Endothelial cell of umbilical vein (primary cell): ENCODE measurements around the gene MIS18A. TPM values are rescaled to one million over a fixed set of nuclear protein-coding genes. Genes with fewer than 3 reads are reported as not detected.

Source experiments
- BruUV-seq: library from RNA; stranded (reverse); fragments of 400-500 nt; replicated peaks from 2 replicates; lab custom pipeline; 2021; lab: Mats Ljungman, UMichigan
- CTCF ChIA-PET: fragments of 300-600, 350-600 bp; sonication (Branson Sonifier 250); formaldehyde crosslinking; loops from one replicate; lab custom pipeline; 2021; ENCODE audit warnings: antibody characterized with exemption, inconsistent platforms; lab: Charles Lee
- POLR2A ChIA-PET: fragments of 300-600, 350-600 bp; sonication (Branson Sonifier 250); formaldehyde crosslinking; loops from one replicate; lab custom pipeline; 2021; ENCODE audit warnings: antibody characterized with exemption, inconsistent platforms; lab: Charles Lee
- DNase-seq: peaks from one replicate; pipeline ENCODE4 v3.0.0-alpha.2; 2011; ENCODE audit warnings: low read depth, low spot score
- FAIRE-seq: peaks from 2 replicates; lab custom pipeline; 2011; peaks lifted over from hg19 to GRCh38; lab: Jason Lieb, UNC
- H2AFZ ChIP-seq: 2 replicates; pipeline ENCODE4 v1.6.0; 2012; ENCODE audit warnings: low read depth, low read length, control low read depth, inconsistent platforms
- H3K27ac ChIP-seq: 2 replicates; pipeline ENCODE4 v1.5.1; 2011; ENCODE audit warnings: low read depth, mild to moderate bottlenecking, control low read depth, low read length, moderate library complexity; ENCODE audit not compliant: insufficient read depth
- H3K27me3 ChIP-seq, 2 experiments: 2 replicates each; pipeline versions ENCODE4 v1.6.0 to v1.6.1; 2011; ENCODE audit warnings: low read length in 2 of 2, mixed read lengths in 1 of 2; ENCODE audit not compliant: control insufficient read depth in 2 of 2, insufficient read depth in 2 of 2
- H3K36me3 ChIP-seq, 2 experiments: 2 replicates in 1 of 2; 3 replicates in 1 of 2; pipeline ENCODE4 v1.5.1; 2011; ENCODE audit warnings: low read length in 2 of 2, mild to moderate bottlenecking in 1 of 2, moderate library complexity in 1 of 2; ENCODE audit not compliant: control insufficient read depth in 2 of 2, insufficient read depth in 2 of 2; ENCODE audit errors: extremely low read depth in 1 of 2
- H3K4me1 ChIP-seq: 3 replicates; pipeline ENCODE4 v1.5.1; 2011; ENCODE audit warnings: mild to moderate bottlenecking, low read length; ENCODE audit not compliant: control insufficient read depth, insufficient read depth; ENCODE audit errors: extremely low read depth
- H3K4me2 ChIP-seq: 2 replicates; pipeline ENCODE4 v1.6.1; 2011; ENCODE audit warnings: low read length, control low read depth, mixed read lengths; ENCODE audit not compliant: insufficient read depth
- H3K4me3 ChIP-seq, 3 experiments: fragments of 200-600 bp in 1 of 3; sonication (generic), shearing (Covaris generic) in 1 of 3; replicated peaks in 1 of 3; 2 replicates each; pipeline ENCODE4 v1.5.1; 2011 to 2016; ENCODE audit warnings: control low read depth in 3 of 3, low read length in 3 of 3, mild to moderate bottlenecking in 2 of 3, inconsistent platforms in 1 of 3, low read depth in 1 of 3, moderate library complexity in 1 of 3; ENCODE audit not compliant: insufficient read depth in 1 of 3
- H3K79me2 ChIP-seq: 2 replicates; pipeline ENCODE4 v1.6.0; 2012; ENCODE audit warnings: low read length, inconsistent platforms; ENCODE audit not compliant: control insufficient read depth, insufficient read depth
- H3K9ac ChIP-seq: replicated peaks from 2 replicates; pipeline ENCODE3; 2011; ENCODE audit warnings: low read length, control low read depth; ENCODE audit not compliant: insufficient read depth; ENCODE audit errors: extremely low read depth
- H3K9me1 ChIP-seq: replicated peaks from 3 replicates; pipeline ENCODE4 v1.6.0; 2011; ENCODE audit warnings: mild to moderate bottlenecking, low read length; ENCODE audit not compliant: control insufficient read depth, insufficient read depth; ENCODE audit errors: extremely low read depth
- H3K9me3 ChIP-seq: replicated peaks from 2 replicates; pipeline ENCODE4 v1.5.1; 2012; ENCODE audit warnings: low read length, inconsistent platforms; ENCODE audit not compliant: control insufficient read depth, insufficient read depth
- H4K20me1 ChIP-seq: replicated peaks from 2 replicates; pipeline ENCODE3; 2011; ENCODE audit warnings: mild to moderate bottlenecking, low read length; ENCODE audit not compliant: control insufficient read depth, insufficient read depth; ENCODE audit errors: extremely low read depth
- EZH2 ChIP-seq: IDR thresholded peaks from 2 replicates; pipeline ENCODE4 v1.6.1; 2012; ENCODE audit warnings: borderline replicate concordance, low read depth, mild to moderate bottlenecking, moderate library complexity, low read length, inconsistent platforms; ENCODE audit not compliant: severe bottlenecking
- FOS ChIP-seq: IDR thresholded peaks from 2 replicates; pipeline ENCODE4 v1.6.1; 2011; ENCODE audit warnings: mild to moderate bottlenecking, low read length, moderate library complexity, borderline replicate concordance; ENCODE audit not compliant: insufficient read depth
- GATA2 ChIP-seq: IDR thresholded peaks from 2 replicates; pipeline ENCODE4 v1.7.0; 2011; ENCODE audit warnings: low read depth, mild to moderate bottlenecking, moderate library complexity, mixed read lengths, low read length; ENCODE audit not compliant: insufficient read length, insufficient read depth
- JUN ChIP-seq: IDR thresholded peaks from 2 replicates; pipeline ENCODE4 v1.6.1; 2011; ENCODE audit warnings: borderline replicate concordance, low read depth; ENCODE audit not compliant: insufficient read length, insufficient read depth
- MYC ChIP-seq: IDR thresholded peaks from one replicate; pipeline ENCODE4 v1.6.1; 2011; ENCODE audit warnings: mild to moderate bottlenecking, low read depth, low read length
- POLR2A ChIP-seq: IDR thresholded peaks from 2 replicates; pipeline ENCODE4 v1.6.1; 2012; ENCODE audit warnings: low read depth, mild to moderate bottlenecking, control low read depth, low read length
- POLR2AphosphoS5 ChIP-seq: IDR thresholded peaks from 2 replicates; pipeline ENCODE4 v1.6.1; 2012; ENCODE audit warnings: low read depth, mild to moderate bottlenecking, control low read depth, low read length, moderate library complexity; ENCODE audit not compliant: insufficient read depth
- dilution Hi-C: fragments of 300-500 bp; cut with MboI; formaldehyde crosslinking; loops from one replicate; pipeline ENCODE4 v1.15.0; 2019; ENCODE audit warnings: low sequenced_read_pairs; ENCODE audit not compliant: extremely low pct_ligation_motif_present
- intact Hi-C: fragments of 100-400 bp; cut with micrococcal nuclease; formaldehyde crosslinking; loops from one replicate; pipeline ENCODE4 v1.10.0; 2022
- polyA plus RNA-seq, 4 experiments: library from polyadenylated mRNA; depleted of rRNA in 3 of 4; stranded (reverse) in 3 of 4; unstranded in 1 of 4; fragments of >200 nt; gene quantifications; 2 replicates each; pipeline versions ENCODE4 v1.2.1 to v1.2.3, GENCODE V29; 2011 to 2012; ENCODE audit warnings: missing spikeins in 1 of 4
- total RNA-seq: library from RNA; stranded (reverse); gene quantifications from 2 replicates; pipeline ENCODE4 v1.2.3, GENCODE V29; 2021
- TF ChIP-seq, protein P1 (sequence below), 2 donors: IDR thresholded peaks; 1 replicate in 1 of 2; 2 replicates in 1 of 2; pipeline ENCODE4 v1.5.1; 2011; ENCODE audit warnings: low read length in 2 of 2, mild to moderate bottlenecking in 2 of 2, moderate library complexity in 2 of 2, control low read depth in 1 of 2, inconsistent platforms in 1 of 2, low read depth in 1 of 2; ENCODE audit not compliant: insufficient read depth in 1 of 2; ENCODE audit errors: extremely low read depth in 1 of 2
- TF ChIP-seq, protein P2 (sequence below): IDR thresholded peaks from 2 replicates; pipeline ENCODE4 v1.6.1; 2011; ENCODE audit not compliant: insufficient read depth, insufficient read length

Gene MIS18A
- total and polyA plus RNA-seq, 2 donors (not counting 3 experiments of a cell fraction or from before 2014, with no cell fraction given), result 7.9 to 19.7 TPM

DNA sequence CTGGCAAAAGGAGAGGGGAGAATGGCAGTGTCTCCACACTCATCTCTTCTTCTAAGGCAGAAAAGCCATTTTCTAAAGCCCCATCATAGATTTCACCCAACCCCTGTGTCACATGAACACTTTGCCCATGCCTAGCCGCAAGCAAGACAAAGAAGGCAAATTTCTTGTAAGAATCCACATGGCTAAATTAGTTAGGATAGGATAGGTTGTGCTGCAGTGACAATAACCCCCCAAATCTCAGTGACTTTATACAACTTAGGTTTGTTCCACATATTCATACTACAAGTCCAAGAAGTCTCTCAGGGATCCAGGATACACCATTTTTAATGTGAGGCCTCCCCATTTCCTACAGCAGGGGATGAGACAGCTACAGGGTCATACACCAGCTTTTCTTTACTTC, 40.8 kb downstream of the MIS18A start:
- H3K27ac ChIP-seq, result no peak overlapping the region
- no peak overlapping the region for H3K4me2 ChIP-seq
- FAIRE-seq (no peak), DNase-seq (no peak)
- H4K20me1 ChIP-seq, result no peaks in the 10 kb centered on the region
- TF ChIP-seq, protein P1, sequence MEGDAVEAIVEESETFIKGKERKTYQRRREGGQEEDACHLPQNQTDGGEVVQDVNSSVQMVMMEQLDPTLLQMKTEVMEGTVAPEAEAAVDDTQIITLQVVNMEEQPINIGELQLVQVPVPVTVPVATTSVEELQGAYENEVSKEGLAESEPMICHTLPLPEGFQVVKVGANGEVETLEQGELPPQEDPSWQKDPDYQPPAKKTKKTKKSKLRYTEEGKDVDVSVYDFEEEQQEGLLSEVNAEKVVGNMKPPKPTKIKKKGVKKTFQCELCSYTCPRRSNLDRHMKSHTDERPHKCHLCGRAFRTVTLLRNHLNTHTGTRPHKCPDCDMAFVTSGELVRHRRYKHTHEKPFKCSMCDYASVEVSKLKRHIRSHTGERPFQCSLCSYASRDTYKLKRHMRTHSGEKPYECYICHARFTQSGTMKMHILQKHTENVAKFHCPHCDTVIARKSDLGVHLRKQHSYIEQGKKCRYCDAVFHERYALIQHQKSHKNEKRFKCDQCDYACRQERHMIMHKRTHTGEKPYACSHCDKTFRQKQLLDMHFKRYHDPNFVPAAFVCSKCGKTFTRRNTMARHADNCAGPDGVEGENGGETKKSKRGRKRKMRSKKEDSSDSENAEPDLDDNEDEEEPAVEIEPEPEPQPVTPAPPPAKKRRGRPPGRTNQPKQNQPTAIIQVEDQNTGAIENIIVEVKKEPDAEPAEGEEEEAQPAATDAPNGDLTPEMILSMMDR (IDR thresholded peaks at IDR 0.05; ENCODE audit: extremely low read depth in 1 of 2, insufficient read depth in 1 of 2, low read depth in 1 of 2, low read length in 2 of 2), result no peak
- no peak for TF ChIP-seq EZH2
- no peak for TF ChIP-seq FOS
- TF ChIP-seq MYC, result no peak
- TF ChIP-seq JUN, result no peak
- TF ChIP-seq POLR2AphosphoS5, result no peak
- TF ChIP-seq GATA2, result no peak
- TF ChIP-seq, protein P2, sequence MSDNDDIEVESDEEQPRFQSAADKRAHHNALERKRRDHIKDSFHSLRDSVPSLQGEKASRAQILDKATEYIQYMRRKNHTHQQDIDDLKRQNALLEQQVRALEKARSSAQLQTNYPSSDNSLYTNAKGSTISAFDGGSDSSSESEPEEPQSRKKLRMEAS, result no peak
- TF ChIP-seq POLR2A, result no peak
- intact Hi-C loops (no loop called here), dilution Hi-C loops (no loop called here)
- no peak overlapping the region for H3K9ac ChIP-seq
- ChIA-PET POLR2A (no interaction called here), CTCF (interaction anchor here (1.2 to 2.8 kb wide), 2 partner anchors 10 to 373 kb away, joined by 3 to 9 read pairs; no protein-coding TSS in a partner anchor)
- H3K4me3 ChIP-seq, result no peak overlapping the region
- H3K36me3 ChIP-seq, result no peaks in the 10 kb centered on the region
- H3K9me1 ChIP-seq, result no peaks in the 10 kb centered on the region
- H3K79me2 ChIP-seq, result no peaks in the 10 kb centered on the region
- H3K9me3 ChIP-seq, result no peaks in the 10 kb centered on the region
- no peak overlapping the region for H2AFZ ChIP-seq
- peaks cover 6% of the 10 kb centered on the region in 2 experiments for H3K27me3 ChIP-seq
- H3K4me1 ChIP-seq, result peaks cover 4% of the 10 kb centered on the region
- BruUV-seq, result no TSS peak
